GM12873 (cell line): ENCODE results near the gene ARHGAP45.

ENCODE experiments used
- CTCF ChIP-seq: IDR thresholded peaks from 2 replicates; pipeline ENCODE4 v1.5.1; 2012; ENCODE audit warnings: low read depth, mild to moderate bottlenecking, moderate library complexity, low read length, control low read depth; ENCODE audit not compliant: insufficient read depth; ENCODE audit errors: missing control alignments

The ARHGAP45 gene

GRCh38 chr19:1081301-1082164 is 14.6 kb downstream of the ARHGAP45 start:
- TF ChIP-seq CTCF, result no peak

GRCh38 chr19:1082165-1082927 is 15.4 kb downstream of the ARHGAP45 start:
- no peak for TF ChIP-seq CTCF

GRCh38 chr19:1082928-1083816 is 16.2 kb downstream of the ARHGAP45 start:
- no peak for TF ChIP-seq CTCF

GRCh38 chr19:1084024-1084868 is 17.3 kb downstream of the ARHGAP45 start:
- no peak for TF ChIP-seq CTCF

- no peak for TF ChIP-seq CTCF
Measured at GRCh38 chr19:1085053-1085658, 18.2 kb downstream of the ARHGAP45 start.

- no peak for TF ChIP-seq CTCF
Measured at GRCh38 chr19:1085676-1086442, 18.9 kb downstream of the ARHGAP45 start.
